ENCODE measurements around the gene NTRK3.

- TF ChIP-seq CTCF (IDR thresholded peaks at IDR 0.05) (no peak), POLR2A (IDR thresholded peaks at IDR 0.05) (no peak)
Measured at GRCh38 chr15:88218557-88219221, 37.9 kb downstream of the NTRK3 start.
